Measurements from ENCODE around the gene TK1. TPM values are rescaled to one million over a fixed set of nuclear protein-coding genes. Genes with fewer than 3 reads are reported as not detected.
"Not testable (repeated sequence)": the region's sequence is repeated elsewhere in the genome, so short reads cannot be mapped to it uniquely, and the experiment has no call there.

Gene TK1
- total RNA-seq, 4 donors from 2014 or later = 1.0 to 9.1 (median 7.0) TPM

GRCh38 chr17:78141437-78142118 lies 45.3 kb downstream of the TK1 start:
- no peak overlapping the region for H3K4me3 ChIP-seq
- DNase-seq (ENCODE audit: low spot score in 2 of 2) = no peak
- H3K9me3 ChIP-seq = no peaks in the 10 kb centered on the region
- WGBS = 52% methylated on average over 5 of the region's 20 CpGs
- H3K27ac ChIP-seq = peak overlapping the region; percentile 89
- no peaks in the 10 kb centered on the region for H3K36me3 ChIP-seq
- no peaks in the 10 kb centered on the region for H3K27me3 ChIP-seq
- peaks cover 62% of the 10 kb centered on the region for H3K4me1 ChIP-seq
- TF ChIP-seq EP300 (IDR thresholded peaks at IDR 0.05) (no peak), POLR2AphosphoS5 (IDR thresholded peaks at IDR 0.05) (no peak), POLR2A (IDR thresholded peaks at IDR 0.05) (no peak)
- TF ChIP-seq, protein P1, sequence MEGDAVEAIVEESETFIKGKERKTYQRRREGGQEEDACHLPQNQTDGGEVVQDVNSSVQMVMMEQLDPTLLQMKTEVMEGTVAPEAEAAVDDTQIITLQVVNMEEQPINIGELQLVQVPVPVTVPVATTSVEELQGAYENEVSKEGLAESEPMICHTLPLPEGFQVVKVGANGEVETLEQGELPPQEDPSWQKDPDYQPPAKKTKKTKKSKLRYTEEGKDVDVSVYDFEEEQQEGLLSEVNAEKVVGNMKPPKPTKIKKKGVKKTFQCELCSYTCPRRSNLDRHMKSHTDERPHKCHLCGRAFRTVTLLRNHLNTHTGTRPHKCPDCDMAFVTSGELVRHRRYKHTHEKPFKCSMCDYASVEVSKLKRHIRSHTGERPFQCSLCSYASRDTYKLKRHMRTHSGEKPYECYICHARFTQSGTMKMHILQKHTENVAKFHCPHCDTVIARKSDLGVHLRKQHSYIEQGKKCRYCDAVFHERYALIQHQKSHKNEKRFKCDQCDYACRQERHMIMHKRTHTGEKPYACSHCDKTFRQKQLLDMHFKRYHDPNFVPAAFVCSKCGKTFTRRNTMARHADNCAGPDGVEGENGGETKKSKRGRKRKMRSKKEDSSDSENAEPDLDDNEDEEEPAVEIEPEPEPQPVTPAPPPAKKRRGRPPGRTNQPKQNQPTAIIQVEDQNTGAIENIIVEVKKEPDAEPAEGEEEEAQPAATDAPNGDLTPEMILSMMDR (IDR thresholded peaks at IDR 0.05) = no peak

DNA sequence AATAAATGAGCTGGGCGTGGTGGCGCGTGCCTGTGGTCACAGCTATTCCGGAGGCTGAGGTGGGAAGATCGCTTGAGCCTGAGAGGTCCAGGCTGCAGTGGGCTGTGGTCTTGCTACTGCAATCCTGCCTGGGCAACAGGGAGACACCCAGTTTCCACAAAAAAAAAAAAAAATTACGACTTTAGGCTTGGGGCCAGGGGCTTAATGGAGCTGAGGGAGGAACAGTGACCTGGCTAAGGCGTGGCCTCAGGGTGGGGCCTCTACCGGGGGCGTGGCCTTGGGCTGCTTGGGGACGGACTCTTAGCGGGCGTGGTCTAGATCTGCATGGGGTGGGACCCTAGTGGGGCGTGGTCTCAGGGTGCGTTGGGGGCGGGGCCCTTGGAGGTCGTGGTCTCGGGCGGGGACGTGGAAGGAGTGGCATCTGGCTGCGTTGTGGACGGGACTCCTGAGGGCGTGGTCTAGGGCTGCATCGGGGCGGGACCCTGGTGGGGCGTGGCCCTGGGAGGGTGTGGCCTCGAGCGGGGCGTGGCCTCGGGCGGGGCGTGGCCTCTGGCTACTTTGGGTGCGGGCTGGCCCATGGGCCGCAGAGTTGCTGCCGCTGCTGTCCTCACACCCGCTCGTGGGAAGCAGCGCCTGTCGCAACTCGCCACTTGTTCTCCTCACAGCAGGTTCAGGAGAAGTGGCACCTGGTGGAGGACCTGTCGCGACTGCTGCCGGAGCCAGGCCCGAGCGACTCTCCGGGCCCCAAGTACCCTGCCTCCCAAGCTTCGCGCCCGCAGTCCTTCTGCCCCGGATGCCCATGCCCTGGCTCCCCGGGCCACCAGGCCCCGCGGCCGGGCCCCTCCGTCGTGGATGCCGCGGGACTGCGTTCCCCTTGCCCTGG lies 46.4 kb downstream of the TK1 start:
- peak overlapping the region; percentile 89 for H3K27ac ChIP-seq
- H3K27me3 ChIP-seq = no peaks in the 10 kb centered on the region
- 27% methylated on average over 18 of the region's 58 CpGs for WGBS
- peaks cover 52% of the 10 kb centered on the region for H3K4me1 ChIP-seq
- no peaks in the 10 kb centered on the region for H3K9me3 ChIP-seq
- TF ChIP-seq EP300 (IDR thresholded peaks at IDR 0.05) (no peak), POLR2A (IDR thresholded peaks at IDR 0.05) (peak in 1 of 2 donors; percentile 33), POLR2AphosphoS5 (IDR thresholded peaks at IDR 0.05) (no peak)
- TF ChIP-seq, protein P1 (IDR thresholded peaks at IDR 0.05) = no peak
- peak; percentile 97 to 98 for DNase-seq (ENCODE audit: low spot score in 2 of 2)
- peak overlapping the region; percentile 36 for H3K4me3 ChIP-seq
- no peaks in the 10 kb centered on the region for H3K36me3 ChIP-seq

GRCh38 chr17:78139861-78140168 lies 47.0 kb downstream of the TK1 start:
- H3K4me3 ChIP-seq; H3K27me3 ChIP-seq; H3K36me3 ChIP-seq; DNase-seq (ENCODE audit: low spot score in 2 of 2); H3K9me3 ChIP-seq: not testable (repeated sequence)
- H3K27ac ChIP-seq = peak overlapping the region; percentile 28
- peaks cover 46% of the 10 kb centered on the region for H3K4me1 ChIP-seq
- 83% methylated on average over 12 of the region's 12 CpGs for WGBS

DNA sequence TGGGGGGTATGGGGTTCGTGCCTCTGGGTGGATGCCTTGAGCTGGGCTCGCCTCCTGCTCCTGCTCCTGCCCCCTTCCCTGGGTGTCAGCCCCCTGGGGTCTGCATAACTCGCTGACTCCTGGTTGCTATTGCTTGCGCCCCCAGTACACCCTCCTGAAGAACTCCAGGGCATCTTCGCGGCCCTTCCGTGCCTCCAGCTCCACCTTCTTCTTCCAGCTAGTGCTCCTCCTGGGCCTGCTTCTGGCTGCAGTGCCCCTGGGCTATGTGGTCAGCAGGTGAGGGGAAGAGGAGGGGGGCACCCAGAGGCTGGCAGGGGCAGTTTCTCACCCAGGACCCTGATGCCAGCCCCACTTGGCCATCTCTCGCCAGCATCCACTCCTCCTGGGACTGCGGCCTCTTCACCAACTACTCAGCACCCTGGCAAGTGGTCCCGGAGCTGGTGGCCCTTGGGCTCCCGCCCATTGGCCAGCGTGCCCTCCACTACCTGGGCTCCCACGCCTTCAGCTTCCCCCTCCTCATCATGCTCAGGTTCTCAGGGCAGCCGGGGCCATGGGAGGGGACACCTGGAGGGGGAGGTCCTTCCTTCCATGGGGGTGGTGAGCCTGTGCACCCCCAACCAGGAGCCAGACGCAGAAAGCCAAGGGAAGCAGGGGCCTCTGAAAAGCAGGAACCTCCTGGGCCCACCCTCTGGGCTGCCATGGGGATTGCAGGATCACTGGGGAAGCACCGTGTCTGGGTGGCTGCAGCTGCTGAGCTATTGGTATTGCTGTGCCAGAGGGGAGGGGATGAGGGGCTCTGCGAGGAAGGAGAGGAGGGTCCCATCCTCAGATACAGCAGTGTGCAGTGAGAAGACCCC lies 48.4 kb downstream of the TK1 start:
- peaks cover 32% of the 10 kb centered on the region for H3K4me1 ChIP-seq
- no peak overlapping the region for H3K27ac ChIP-seq
- 80% methylated on average over 17 of the region's 17 CpGs for WGBS

More for the DNA sequence above, 48.4 kb downstream of the TK1 start:
- TF ChIP-seq EP300 (IDR thresholded peaks at IDR 0.05) (no peak), POLR2AphosphoS5 (IDR thresholded peaks at IDR 0.05) (no peak), POLR2A (IDR thresholded peaks at IDR 0.05) (no peak)
- TF ChIP-seq, protein P1 (IDR thresholded peaks at IDR 0.05) = no peak
- H3K27me3 ChIP-seq = no peaks in the 10 kb centered on the region
- H3K4me3 ChIP-seq = no peak overlapping the region
- no peaks in the 10 kb centered on the region for H3K36me3 ChIP-seq
- DNase-seq (ENCODE audit: low spot score in 2 of 2) = no peak
- H3K9me3 ChIP-seq = no peaks in the 10 kb centered on the region

All from suprapubic skin (tissue), 4 donors.